Ramos (cell line): ENCODE measurements around the gene CPM.

ENCODE experiments used
- in situ Hi-C: fragments of 300-500 bp; cut with MboI; formaldehyde crosslinking; loops from one replicate; pipeline ENCODE4 v1.14.3; 2022; ENCODE audit warnings: low sequenced_read_pairs; ENCODE audit not compliant: unreplicated experiment

CPM gene

DNA sequence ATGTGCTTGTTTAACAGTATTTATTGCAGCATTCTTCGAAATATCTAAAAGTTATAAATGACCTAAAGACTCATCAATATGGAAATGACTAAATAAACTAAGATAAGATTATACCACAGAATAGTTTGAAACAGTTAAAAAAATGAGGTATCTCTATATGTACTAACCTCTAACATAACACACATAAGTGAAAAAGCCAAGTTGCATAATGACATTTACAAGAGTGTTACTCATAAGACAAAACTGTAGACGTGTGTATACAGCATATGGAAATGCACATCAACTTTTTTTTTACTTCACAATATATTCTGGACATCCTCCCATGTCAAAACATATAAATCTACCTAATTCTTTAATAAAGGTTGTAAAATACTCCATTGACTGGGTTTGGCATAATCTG, 22.8 kb downstream of the CPM start:
- in situ Hi-C loops: no loop called here

- in situ Hi-C loops: no loop called here
Measured at GRCh38 chr12:68908076-68908475, 24.9 kb downstream of the CPM start.

DNA sequence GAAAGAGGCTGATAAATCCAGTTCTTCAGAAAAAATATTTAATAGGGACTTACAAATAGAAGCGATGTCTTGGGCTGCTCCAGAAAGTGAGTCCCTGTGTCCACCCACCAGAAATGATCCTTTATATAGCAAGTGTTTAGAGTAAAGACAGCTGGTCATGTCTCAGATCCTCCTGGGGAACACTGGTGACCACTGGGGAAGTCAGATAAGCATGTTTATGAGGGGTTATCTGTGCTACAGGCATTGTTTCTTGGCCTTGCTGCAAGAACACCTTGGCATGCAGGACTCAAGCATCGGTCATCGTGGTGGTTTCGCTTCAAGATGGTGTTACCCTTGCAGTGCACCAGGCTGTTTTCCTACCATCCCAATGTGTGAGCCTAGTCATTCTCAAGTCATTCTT, 27.2 kb downstream of the CPM start:
- in situ Hi-C loops: no loop called here

DNA sequence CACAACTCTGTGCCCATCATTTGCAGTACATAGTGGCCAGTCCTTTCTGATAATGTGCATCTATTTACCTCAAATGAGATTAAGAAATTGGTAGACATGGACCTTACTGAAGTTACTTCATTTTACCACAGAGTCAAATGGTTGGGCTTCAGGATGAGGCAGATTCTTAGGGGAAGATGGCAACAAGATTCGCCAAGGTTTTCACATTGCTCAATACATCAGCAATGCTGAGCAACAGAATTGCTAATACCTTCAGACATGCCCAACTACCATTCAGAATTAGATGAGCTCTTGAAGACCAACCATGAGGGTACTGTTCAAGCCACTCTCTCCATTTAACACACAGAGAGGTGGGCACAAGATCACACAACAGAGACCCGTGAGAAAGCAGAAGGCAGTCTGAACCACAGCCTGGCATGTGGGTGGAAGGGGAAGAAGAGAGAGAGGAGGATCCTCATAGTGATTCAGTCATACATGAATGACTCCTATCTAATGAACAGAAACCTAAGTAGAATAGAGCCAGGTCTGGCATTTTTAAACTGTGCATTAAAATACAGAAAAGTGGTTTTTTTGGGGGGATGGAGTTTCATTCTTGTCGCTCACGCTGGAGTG, 28.5 kb downstream of the CPM start:
- in situ Hi-C loops: no loop called here

- in situ Hi-C loops: no loop called here
Measured at GRCh38 chr12:68903511-68903910, 29.5 kb downstream of the CPM start.

DNA sequence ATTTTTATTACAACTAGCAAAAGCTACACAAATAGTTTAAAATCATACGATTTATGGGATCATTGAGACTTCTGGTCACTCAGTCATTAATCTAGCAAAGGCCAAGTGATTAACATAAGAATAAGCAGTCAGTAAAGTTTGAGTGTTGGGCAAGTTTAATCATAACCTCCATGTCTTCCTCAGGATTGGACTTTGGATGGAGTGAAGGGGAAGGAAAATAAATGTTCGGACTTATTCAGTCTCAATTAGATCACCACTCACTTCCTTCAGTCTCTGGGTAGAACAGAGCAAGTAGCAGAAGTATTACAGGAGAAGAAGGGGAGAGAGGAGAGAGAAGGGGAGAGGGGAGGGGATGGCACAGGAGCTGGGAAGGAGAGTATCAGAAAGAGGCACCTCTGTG, 31.4 kb downstream of the CPM start:
- in situ Hi-C loops: no loop called here

GRCh38 chr12:68901145-68901544, 31.8 kb downstream of the CPM start:
- in situ Hi-C loops: no loop called here

GRCh38 chr12:68900241-68900640, 32.7 kb downstream of the CPM start:
- in situ Hi-C loops: no loop called here

DNA sequence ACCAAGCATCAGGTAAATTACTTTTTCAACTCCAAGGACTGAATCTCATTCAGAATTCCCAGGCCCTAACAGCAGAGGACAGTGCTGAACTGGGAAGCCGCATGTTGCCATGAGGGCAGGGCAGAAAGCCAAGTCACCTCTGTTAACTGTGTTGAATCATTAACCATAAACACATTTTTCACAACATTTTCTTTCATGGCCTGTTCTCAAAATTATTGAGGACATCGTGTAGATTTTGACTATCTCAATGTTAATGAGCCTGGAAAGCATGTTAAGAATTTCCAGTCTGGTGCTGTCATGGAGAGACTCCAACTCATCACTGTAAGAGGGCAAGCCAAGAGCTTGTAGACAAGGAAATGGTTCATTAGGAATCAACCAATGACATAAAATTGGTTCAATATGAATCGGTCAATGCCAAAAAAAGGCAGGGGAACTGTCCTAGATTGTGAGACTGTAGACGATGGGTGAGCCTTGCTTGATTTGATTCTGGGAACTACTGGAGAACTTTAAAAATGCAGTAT, 33.7 kb downstream of the CPM start:
- in situ Hi-C loops: no loop called here

DNA sequence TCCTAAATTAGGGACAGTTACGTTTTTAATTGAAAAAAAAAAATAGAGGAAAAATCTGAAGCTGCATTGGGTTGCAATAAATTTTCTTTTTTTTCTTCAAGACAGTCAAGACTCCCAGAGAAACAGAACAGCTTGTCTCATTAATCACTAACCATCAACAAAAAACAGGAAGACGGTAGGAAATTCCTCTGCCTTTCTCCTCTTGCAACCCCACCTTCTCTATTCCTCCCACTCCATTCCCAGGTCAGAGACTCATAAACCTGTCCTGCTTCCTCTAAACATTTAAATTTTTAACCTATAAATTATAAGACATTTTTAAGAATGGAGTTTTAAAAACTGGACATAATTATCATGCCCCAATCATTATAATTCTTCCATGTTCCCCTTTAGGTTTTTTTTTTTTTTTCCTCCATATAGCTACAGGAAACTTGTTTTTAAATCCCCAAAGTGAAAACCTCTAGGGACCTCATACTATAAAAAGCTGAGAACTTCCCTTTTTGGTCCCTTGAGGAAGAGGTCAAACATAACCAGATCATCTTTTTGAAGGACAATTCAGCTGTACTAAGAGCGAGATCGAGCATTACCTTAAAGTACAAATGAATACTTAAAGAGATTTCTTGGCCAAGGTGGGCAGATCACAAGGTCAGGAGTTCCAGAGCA, 36.0 kb downstream of the CPM start:
- in situ Hi-C loops: no loop called here

GRCh38 chr12:68894276-68894855, 38.6 kb downstream of the CPM start:
- in situ Hi-C loops: no loop called here

GRCh38 chr12:68893741-68894140, 39.2 kb downstream of the CPM start:
- in situ Hi-C loops: no loop called here

- in situ Hi-C loops: no loop called here
Measured at GRCh38 chr12:68893201-68893600, 39.8 kb downstream of the CPM start.

- in situ Hi-C loops: no loop called here
Measured at GRCh38 chr12:68891141-68891540, 41.8 kb downstream of the CPM start.

- in situ Hi-C loops: no loop called here
Measured at GRCh38 chr12:68890701-68891113, 42.3 kb downstream of the CPM start.

DNA sequence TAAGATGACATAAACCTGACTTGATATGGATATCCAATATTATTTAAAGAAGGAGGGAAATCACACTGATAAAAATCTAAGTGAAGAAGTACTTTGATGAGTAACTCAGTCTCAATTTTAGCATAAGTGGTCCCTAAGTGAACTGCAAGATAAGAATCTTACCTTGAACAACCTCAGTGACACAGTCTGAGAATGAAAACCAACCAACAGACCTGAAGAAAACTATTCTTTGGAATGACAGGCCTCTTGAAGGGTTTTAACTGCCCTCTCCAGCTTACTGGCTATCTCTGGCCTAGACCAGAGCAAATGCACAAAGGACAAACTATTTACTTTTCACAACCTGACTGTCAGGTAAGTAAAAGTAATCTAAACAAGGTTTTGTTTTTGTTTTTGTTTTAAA, 44.7 kb downstream of the CPM start:
- in situ Hi-C loops: no loop called here

GRCh38 chr12:68887641-68888040, 45.3 kb downstream of the CPM start:
- in situ Hi-C loops: no loop called here

DNA sequence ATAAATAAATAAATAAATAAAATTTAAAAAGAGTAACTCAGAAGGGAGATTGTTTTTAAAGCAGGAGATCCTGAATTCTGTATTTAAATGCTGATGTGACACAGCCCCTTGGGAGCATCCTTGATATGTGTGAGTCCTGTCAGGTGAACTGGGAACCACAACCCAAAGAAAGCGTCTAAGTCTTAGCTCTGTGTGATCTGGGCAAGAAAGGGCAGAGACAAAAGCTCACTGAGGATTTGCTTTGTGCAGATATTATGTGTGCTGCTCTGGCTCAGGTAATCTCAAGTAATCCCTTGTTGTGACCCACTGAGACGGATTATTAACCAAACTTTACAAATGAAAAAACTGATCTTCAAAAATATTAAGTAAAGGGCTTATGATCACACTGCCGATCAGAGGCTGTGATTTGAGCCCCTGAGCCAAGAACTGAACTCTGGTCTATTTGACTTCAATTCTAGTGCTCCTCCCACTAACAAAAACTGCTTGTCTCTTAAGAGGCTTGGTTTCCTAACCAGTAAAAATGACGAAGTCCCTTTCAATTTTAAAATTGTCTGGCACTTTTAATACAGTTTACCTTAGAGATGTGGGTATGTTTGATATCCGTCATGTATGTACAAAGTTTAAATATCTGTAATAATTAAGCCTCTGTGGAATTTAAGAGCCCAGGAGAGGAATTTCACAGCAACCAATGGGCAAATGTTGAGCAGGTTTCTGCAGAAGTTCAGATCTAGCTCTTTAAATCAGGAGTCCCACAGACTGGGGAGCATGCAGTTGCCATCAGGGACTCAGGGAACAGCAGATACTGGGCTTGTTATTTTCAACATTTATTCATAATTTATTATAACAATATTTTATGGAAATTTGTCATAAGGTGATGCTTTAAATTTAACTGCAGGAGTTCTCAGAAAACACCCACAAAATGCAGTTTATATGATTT, 46.1 kb downstream of the CPM start:
- in situ Hi-C loops: no loop called here

- in situ Hi-C loops: no loop called here
Measured at GRCh38 chr12:68885381-68885780, 47.6 kb downstream of the CPM start.

GRCh38 chr12:68884251-68884650, 48.7 kb downstream of the CPM start:
- in situ Hi-C loops: no loop called here

- in situ Hi-C loops: no loop called here
Measured at GRCh38 chr12:68883151-68883550, 49.8 kb downstream of the CPM start.
